MM.1S (cell line): ENCODE measurements around the gene RGPD8.

Source experiments
- CTCF ChIP-seq: fragments of 300-600 bp; sonication (generic); IDR thresholded peaks from 2 replicates; pipeline ENCODE4 v1.5.1; 2016; ENCODE audit warnings: antibody characterized with exemption, low read length, mixed read lengths
- EZH2phosphoT487 ChIP-seq: fragments of 300-600 bp; sonication (generic); IDR thresholded peaks from 2 replicates; pipeline ENCODE4 v1.6.1; 2018; ENCODE audit warnings: antibody characterized with exemption, low read length

GRCh38 chr2:112454586-112454985 is 21.1 kb upstream of the RGPD8 start:
- TF ChIP-seq CTCF (no peak), EZH2phosphoT487 (no peak)
